Measurements from ENCODE around the gene PDE3B.

PDE3B gene

GRCh38 chr11:14884667-14885273 is 241.2 kb downstream of the PDE3B start:
- no peak for DNase-seq (ENCODE audit: low read depth in 2 of 2)

DNA sequence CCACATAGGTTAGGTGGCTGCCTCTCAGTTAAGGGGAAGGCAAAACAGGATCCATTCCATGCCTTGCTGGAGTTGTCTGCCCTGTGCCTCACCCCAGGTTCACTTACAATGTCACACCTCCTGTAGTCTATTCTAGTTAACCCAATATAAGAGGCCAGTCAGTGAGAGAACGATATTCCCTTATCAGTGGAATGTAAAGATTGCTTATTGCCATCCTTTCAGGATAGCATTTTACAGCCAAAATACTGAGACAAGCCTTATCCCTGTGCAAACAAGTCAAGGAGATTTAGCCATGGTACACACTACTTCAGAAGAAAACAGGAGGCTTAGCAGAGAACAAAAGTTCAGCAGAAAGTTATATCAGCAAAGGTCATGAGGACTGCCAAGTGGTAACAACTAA is 242.9 kb downstream of the PDE3B start:
- DNase-seq (ENCODE audit: low read depth in 2 of 2): no peak

DNA sequence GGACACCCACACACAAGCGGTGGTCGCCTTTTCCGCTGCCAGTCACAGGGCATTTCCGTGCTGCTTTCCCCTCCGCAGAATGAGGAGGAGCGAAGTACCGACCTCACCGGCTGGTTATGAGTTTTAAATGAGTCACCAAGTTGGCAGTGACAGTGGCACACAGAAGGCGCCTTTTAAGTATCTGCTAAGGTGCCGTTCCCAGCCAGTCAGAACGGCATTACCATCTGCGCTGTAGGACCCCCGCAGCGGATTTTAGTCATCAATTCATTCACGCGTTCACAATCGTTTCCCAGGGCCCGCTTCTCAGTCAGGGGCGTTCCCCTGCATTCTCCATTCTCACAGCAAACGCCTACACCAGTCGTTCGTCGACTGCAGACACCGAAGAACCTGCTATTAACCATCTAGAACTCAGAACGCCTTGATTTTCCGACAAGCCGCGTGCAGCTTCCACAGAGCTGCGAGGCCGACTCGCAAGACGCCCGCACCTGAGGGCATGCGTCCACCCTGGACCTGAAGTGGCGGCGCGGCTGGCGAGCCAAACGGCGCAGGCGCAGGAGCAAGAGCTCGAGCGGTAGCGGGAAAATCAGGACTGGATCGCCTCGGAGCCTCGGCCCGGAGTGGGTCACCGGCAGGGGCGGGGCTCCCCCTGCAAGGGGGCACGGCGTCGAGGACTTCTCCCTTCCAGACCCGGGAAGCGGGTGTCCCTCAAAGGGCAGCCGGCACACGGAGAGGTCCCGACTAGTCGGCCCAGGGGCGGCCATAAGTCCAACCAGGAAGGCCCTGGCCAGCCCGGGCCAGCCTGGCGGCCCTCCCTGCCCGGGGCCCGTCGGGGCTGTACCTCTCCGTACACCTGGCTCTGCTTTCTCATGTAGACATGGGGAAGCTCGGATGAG is 247.8 kb downstream of the PDE3B start:
- DNase-seq (ENCODE audit: low read depth in 2 of 2): peak; percentile 75 to 83

DNA sequence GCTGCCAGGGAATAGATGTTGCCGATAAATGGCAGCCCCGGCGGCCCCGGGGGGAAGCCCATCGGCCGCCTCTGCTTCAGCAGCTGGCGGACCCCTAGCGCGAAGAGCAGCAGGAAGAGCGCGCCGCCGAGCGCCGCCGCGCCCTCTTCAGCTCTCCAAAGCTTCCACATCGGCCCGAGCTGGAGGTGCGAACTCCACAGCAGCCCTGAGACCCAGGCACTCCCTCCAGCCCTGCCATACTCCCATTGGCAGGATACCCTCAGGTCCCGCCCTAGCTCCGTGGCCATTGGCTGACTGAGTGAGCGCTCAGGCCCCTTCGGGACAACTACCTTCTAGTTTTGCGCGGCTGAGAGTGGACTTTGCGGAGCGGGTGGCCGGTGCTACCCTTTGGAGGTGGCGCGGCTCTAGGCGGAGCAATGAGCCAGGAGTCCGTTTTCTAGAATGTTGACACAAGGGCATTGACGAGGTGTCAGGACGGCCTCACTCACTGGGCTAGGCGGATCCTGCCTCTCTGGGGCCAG is 248.5 kb downstream of the PDE3B start, which contains the start of gene CYP2R1:
Gene CYP2R1, minus strand, starts transcription at position 196 of the 521 bp plus-strand sequence. Its CDS starts 26 bp downstream, at position 170.
- DNase-seq (ENCODE audit: low read depth in 2 of 2): peak; percentile 78 to 84

DNA sequence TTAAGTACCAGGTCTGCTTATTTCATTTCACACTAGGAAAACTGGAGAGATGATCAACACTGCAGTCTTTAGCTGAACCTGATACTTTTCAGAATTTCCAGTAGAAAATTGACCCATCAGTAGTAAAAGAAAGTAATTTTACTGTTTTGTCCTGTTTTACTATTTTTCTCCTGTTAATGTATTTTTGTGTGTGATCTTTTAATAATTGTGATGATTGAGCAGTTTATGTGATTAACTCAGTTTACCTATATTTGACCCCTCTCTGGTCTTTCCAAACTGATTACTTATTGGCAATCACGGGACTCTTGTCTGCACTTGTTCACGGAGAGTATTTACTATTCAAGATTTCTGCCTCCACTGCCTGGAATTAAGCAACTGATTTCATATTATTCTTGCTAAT is 249.0 kb downstream of the PDE3B start:
- DNase-seq (ENCODE audit: low read depth in 2 of 2): no peak

GRCh38 chr11:14894657-14895598 is 251.3 kb downstream of the PDE3B start:
- no peak for DNase-seq (ENCODE audit: low read depth in 2 of 2)

GRCh38 chr11:14898355-14898754 is 254.8 kb downstream of the PDE3B start:
- DNase-seq (ENCODE audit: low read depth in 2 of 2): no peak

DNA sequence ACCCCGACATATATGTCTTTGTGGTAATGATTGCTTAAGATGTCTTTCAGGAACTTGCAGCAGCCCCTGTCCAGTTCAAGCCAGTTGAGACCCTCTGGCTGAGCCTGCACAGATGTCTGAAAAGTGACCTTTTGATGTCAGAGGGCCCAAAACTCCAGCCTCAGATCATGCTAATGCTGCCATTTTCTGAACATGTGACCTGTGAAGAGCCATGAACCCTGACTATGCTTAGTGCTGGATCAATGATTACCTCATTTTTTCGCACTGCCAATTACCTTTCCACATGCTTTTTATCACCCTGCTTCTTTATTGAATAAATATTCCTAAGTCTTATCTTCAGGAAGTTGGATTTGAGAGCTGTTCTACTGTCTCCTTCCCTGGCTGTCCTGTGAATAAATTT is 255.3 kb downstream of the PDE3B start:
- DNase-seq (ENCODE audit: low read depth in 2 of 2): no peak

GRCh38 chr11:14902650-14903350 is 259.2 kb downstream of the PDE3B start:
- DNase-seq (ENCODE audit: low read depth in 2 of 2): no peak

DNA sequence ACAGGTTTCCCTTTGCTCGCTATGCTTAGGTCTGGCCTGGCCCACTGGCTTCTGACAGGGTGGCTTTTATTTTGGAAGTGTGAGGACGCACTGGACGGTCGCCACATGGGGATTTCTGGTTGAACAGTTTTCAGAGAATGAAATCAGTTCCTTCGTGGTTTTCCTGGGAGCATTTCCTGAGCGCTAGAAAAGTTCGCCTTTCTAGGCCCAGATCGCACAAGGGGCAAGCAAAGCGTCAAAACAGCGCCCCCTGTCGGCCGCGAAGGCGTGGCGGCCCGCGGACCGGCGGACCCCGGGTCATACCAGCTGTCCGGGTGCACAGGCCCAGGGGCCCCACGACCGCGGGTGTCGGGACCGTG is 261.1 kb downstream of the PDE3B start:
- peak; percentile 65 to 69 for DNase-seq (ENCODE audit: low read depth in 2 of 2)

GRCh38 chr11:14905104-14906033 is 261.8 kb downstream of the PDE3B start:
- peak; percentile 36 to 43 for DNase-seq (ENCODE audit: low read depth in 2 of 2)

DNA sequence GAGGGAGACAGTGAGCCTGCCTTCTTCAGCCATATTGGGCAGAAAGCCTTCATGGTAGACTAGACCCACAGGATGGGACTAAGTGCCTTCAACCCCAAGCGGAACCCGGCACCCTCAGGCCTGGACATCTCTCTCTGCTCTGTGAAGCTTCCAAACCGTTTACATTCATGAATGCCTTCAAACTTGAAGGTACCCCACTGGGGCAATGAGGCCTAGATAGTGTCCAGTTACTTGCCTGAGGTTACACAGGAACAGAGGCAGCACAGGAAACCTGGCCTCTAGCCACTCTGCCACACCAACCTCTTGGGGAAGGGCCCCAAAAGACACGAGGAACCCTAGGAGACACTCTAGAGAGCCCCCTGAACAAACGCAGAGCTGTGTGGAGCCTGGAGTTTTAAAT is 263.0 kb downstream of the PDE3B start:
- DNase-seq (ENCODE audit: low read depth in 2 of 2): no peak

DNA sequence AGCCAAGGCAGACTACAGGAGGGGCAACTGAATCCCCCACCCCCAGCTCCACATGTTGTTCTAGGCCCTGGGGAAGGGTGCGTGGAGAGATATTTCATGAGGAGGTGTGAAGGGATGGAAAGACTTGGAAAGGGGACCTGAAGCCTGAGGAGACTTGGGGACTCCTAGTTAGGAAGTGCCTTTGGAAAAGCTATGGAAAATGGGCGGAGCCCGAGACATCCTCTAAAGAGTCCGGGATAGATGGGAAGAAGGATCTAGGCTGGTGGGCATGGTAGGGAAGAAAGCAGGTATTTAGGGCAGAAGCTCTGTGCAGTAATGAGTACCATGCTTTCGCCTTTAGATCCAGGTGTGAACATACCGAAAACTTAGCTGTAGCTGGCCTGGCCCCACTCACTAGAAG is 263.4 kb downstream of the PDE3B start:
- no peak for DNase-seq (ENCODE audit: low read depth in 2 of 2)

DNA sequence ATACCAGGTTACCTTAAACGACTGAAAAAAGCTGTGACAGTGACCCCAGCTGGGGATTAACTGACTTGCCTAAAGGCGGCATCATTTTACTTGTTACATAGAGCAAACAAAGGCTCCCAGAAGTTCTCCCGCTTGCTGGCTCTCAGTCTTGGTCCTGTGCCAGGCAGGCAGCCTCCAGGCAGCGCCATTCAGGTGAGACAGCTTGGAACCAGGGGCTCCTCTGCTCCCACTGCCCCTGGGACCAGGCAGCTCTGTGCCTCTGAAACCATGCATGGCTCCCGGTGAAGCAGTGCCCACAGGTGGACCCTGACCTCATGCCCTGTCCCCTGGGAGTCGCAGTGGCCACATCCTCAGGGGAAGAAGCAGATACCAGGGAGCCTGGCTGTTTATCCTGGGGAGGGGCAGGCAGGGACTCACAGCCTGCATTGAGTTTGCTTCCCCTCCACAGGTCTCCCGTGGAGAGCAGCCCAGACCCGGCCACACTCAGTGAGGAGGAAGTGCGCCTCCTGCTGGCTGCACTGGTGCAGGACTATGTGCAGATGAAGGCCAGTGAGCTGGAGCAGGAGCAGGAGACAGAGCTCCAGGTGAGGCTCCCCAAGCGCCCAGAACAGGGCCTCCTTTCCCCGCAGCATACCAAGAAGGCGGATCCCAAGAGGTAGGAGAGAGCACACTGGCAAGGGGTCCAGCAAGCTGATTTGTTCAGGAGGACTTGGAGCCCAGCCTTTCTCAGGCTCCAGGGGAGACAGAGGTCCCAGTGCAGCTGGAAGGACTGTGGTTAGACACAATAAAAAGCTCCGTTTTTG is 264.0 kb downstream of the PDE3B start:
- peak; percentile 65 to 67 for DNase-seq (ENCODE audit: low read depth in 2 of 2)

GRCh38 chr11:14908214-14908880 is 264.7 kb downstream of the PDE3B start:
- no peak for DNase-seq (ENCODE audit: low read depth in 2 of 2)

DNA sequence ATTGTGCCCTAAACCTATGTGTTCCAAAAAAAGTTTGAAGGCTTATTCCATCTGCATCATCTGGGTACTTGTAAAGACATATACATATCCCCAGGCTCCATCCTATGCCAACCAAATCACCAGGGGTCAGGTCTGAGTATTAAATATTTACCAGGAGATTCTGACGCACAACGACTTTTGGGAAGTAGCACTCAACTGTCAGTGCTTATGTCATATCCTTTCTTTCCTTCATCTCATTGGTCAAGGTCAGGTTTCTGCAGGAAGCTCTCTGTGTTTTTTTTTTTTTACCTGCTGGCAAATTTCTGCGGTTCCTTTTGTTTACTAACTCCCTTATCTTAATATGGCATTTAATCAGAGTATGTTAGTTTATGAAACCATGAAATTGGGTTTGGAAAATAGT is 270.9 kb downstream of the PDE3B start:
- no peak for DNase-seq (ENCODE audit: low read depth in 2 of 2)

DNA sequence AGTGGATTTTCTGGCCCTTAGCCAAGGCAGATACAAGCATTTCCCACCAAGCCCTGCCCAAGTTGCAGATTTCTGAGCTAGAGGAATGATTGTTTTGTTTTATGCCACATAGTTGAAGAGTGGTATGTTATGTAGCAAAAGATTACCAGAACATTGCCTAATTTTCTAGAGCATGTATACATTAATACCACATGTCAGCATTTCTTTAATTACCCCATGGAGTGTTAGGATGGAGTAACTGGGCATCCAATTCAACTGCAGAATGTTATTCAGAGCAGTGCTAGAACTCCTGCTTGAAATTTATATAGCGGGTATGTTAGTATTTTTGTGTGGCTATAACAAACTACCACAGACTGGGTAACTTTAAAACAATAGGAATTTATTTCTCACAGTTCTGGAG is 272.8 kb downstream of the PDE3B start:
- DNase-seq (ENCODE audit: low read depth in 2 of 2): no peak

Measured in activated CD8-positive, alpha-beta memory T cell treated with anti-CD3 and anti-CD28 coated beads for 4 hours (primary cell).